Activated CD8-positive, alpha-beta memory T cell treated with anti-CD3 and anti-CD28 coated beads, Interleukin-2, amount 10 ng/mL, durations not matched to agents 7 days and 5 days (primary cell): Measurements from ENCODE around the gene RGS17. TPM values are rescaled to one million over a fixed set of nuclear protein-coding genes. Genes with fewer than 3 reads are reported as not detected.
"Not testable (repeated sequence)": the region's sequence is repeated elsewhere in the genome, so short reads cannot be mapped to it uniquely, and the experiment has no call there.

ENCODE experiments used
- ATAC-seq: fragments of 150-1000 bp; cut with Tn5 transposase; one replicate; pipeline ENCODE4 v1.10.0; 2021; ENCODE audit warnings: moderate library complexity
- CTCF ChIA-PET: fragments of 350-600 bp; sonication (Branson Sonifier 250); formaldehyde crosslinking; loops from one replicate; lab custom pipeline; 2021; ENCODE audit warnings: antibody characterized with exemption; lab: Charles Lee
- DNase-seq: peaks from one replicate; pipeline ENCODE4 v3.0.0-alpha.2; 2020
- H3K27ac Mint-ChIP-seq: one replicate; pipeline ENCODE4 v1.8.0; 2021; ENCODE audit warnings: mild to moderate bottlenecking, mixed read lengths
- H3K27me3 Mint-ChIP-seq: one replicate; pipeline ENCODE4 v1.8.0; 2021; ENCODE audit warnings: mixed read lengths
- H3K36me3 Mint-ChIP-seq: one replicate; pipeline ENCODE4 v1.8.0; 2021; ENCODE audit warnings: mild to moderate bottlenecking, mixed read lengths
- H3K4me1 Mint-ChIP-seq: one replicate; pipeline ENCODE4 v1.8.0; 2021; ENCODE audit warnings: mixed read lengths
- H3K4me3 Mint-ChIP-seq: one replicate; pipeline ENCODE4 v1.8.0; 2021; ENCODE audit warnings: mild to moderate bottlenecking, moderate library complexity, mixed read lengths
- H3K9me3 Mint-ChIP-seq: one replicate; pipeline ENCODE4 v1.8.0; 2022; ENCODE audit warnings: low read depth, mixed read lengths
- total RNA-seq, 2 experiments: library from RNA; stranded (reverse); gene quantifications; one replicate each; pipeline ENCODE4 v1.2.3, GENCODE V29; 2021

Gene RGS17
- total RNA-seq, 2 experiments from 2014 or later, result not detected

- peaks cover 57% of the 10 kb centered on the region for H3K36me3 Mint-ChIP-seq
- H3K4me1 Mint-ChIP-seq, result peaks cover 55% of the 10 kb centered on the region
- H3K27me3 Mint-ChIP-seq, result no peaks in the 10 kb centered on the region
- CTCF ChIA-PET, result no interaction called here
- H3K9me3 Mint-ChIP-seq, result no peaks in the 10 kb centered on the region
- no peak for DNase-seq
- ATAC-seq, result no peak
- peak overlapping the region; percentile 82 for H3K4me3 Mint-ChIP-seq
- H3K27ac Mint-ChIP-seq, result peak overlapping the region; percentile 61
Measured at GRCh38 chr6:152980656-152981055, 150.4 kb downstream of the RGS17 start.

GRCh38 chr6:152979116-152979515, 152.0 kb downstream of the RGS17 start:
- H3K4me1 Mint-ChIP-seq, result peaks cover 62% of the 10 kb centered on the region

GRCh38 chr6:152978058-152978457, 153.0 kb downstream of the RGS17 start:
- H3K4me3 Mint-ChIP-seq, result no peak overlapping the region
- CTCF ChIA-PET, result interaction anchor here (0.7 to 1.5 kb wide), 2 partner anchors 30 to 47 kb away, joined by 3 read pairs; no protein-coding TSS in a partner anchor
- ATAC-seq, result no peak
- no peaks in the 10 kb centered on the region for H3K9me3 Mint-ChIP-seq
- no peak for DNase-seq
- H3K36me3 Mint-ChIP-seq, result peaks cover 72% of the 10 kb centered on the region
- H3K27me3 Mint-ChIP-seq, result no peaks in the 10 kb centered on the region
- peaks cover 70% of the 10 kb centered on the region for H3K4me1 Mint-ChIP-seq
- no peak overlapping the region for H3K27ac Mint-ChIP-seq

More at GRCh38 chr6:152979116-152979515, 152.0 kb downstream of the RGS17 start:
- no peak for ATAC-seq
- DNase-seq, result no peak
- H3K9me3 Mint-ChIP-seq, result no peaks in the 10 kb centered on the region
- no peak overlapping the region for H3K27ac Mint-ChIP-seq
- H3K27me3 Mint-ChIP-seq, result no peaks in the 10 kb centered on the region
- CTCF ChIA-PET, result no interaction called here
- H3K36me3 Mint-ChIP-seq, result peaks cover 65% of the 10 kb centered on the region
- H3K4me3 Mint-ChIP-seq, result peak overlapping the region; percentile 45

GRCh38 chr6:152977556-152977955, 153.5 kb downstream of the RGS17 start:
- ATAC-seq, result no peak
- no peaks in the 10 kb centered on the region for H3K27me3 Mint-ChIP-seq
- H3K4me1 Mint-ChIP-seq, result peaks cover 72% of the 10 kb centered on the region
- H3K4me3 Mint-ChIP-seq, result no peak overlapping the region
- DNase-seq, result no peak
- peaks cover 76% of the 10 kb centered on the region for H3K36me3 Mint-ChIP-seq
- CTCF ChIA-PET, result interaction anchor here (0.7 to 1.5 kb wide), 2 partner anchors 30 to 47 kb away, joined by 3 read pairs; no protein-coding TSS in a partner anchor
- no peak overlapping the region for H3K27ac Mint-ChIP-seq
- no peaks in the 10 kb centered on the region for H3K9me3 Mint-ChIP-seq

- Mint-ChIP-seq H3K4me1 (peaks cover 72% of the 10 kb centered on the region), H3K4me3 (peak overlapping the region; percentile 28), H3K36me3 (peaks cover 79% of the 10 kb centered on the region), H3K27me3 (no peaks in the 10 kb centered on the region), H3K9me3 (no peaks in the 10 kb centered on the region), H3K27ac (peak overlapping the region; percentile 68)
- no peak for ATAC-seq
- DNase-seq, result no peak
- CTCF ChIA-PET, result interaction anchor here (1.5 kb wide), 1 partner anchor 48 kb away, joined by 3 read pairs; no protein-coding TSS in a partner anchor
Measured at GRCh38 chr6:152976749-152977148, 154.3 kb downstream of the RGS17 start.

- Mint-ChIP-seq H3K9me3 (no peaks in the 10 kb centered on the region), H3K27ac (peak overlapping the region; percentile 76), H3K36me3 (peaks cover 78% of the 10 kb centered on the region), H3K27me3 (no peaks in the 10 kb centered on the region), H3K4me1 (peaks cover 65% of the 10 kb centered on the region), H3K4me3 (peak overlapping the region; percentile 60)
- DNase-seq (no peak), ATAC-seq (peak; percentile 69)
- CTCF ChIA-PET, result no interaction called here
Measured at GRCh38 chr6:152975204-152975915, 155.7 kb downstream of the RGS17 start.

GRCh38 chr6:152973916-152974315, 157.2 kb downstream of the RGS17 start:
- no peaks in the 10 kb centered on the region for H3K9me3 Mint-ChIP-seq
- CTCF ChIA-PET, result interaction anchor here (0.9 kb wide), 1 partner anchor 19 kb away, joined by 4 read pairs; no protein-coding TSS in a partner anchor
- peaks cover 53% of the 10 kb centered on the region for H3K4me1 Mint-ChIP-seq
- no peaks in the 10 kb centered on the region for H3K27me3 Mint-ChIP-seq
- H3K36me3 Mint-ChIP-seq, result peaks cover 82% of the 10 kb centered on the region
- H3K27ac Mint-ChIP-seq, result no peak overlapping the region
- ATAC-seq (peak; percentile 29), DNase-seq (no peak)
- H3K4me3 Mint-ChIP-seq, result no peak overlapping the region

GRCh38 chr6:152969688-152970418, 161.2 kb downstream of the RGS17 start:
- peaks cover 5% of the 10 kb centered on the region for H3K27me3 Mint-ChIP-seq
- no peak overlapping the region for H3K27ac Mint-ChIP-seq
- H3K9me3 Mint-ChIP-seq, result no peaks in the 10 kb centered on the region
- DNase-seq, result no peak
- H3K36me3 Mint-ChIP-seq, result peaks cover 55% of the 10 kb centered on the region
- H3K4me3 Mint-ChIP-seq, result no peak overlapping the region
- CTCF ChIA-PET, result interaction anchor here (1.0 kb wide), 1 partner anchor 16 kb away, joined by 3 read pairs; no protein-coding TSS in a partner anchor
- no peak for ATAC-seq
- H3K4me1 Mint-ChIP-seq, result peaks cover 17% of the 10 kb centered on the region

- peaks cover 25% of the 10 kb centered on the region for H3K27me3 Mint-ChIP-seq
- CTCF ChIA-PET, ATAC-seq, H3K4me3 Mint-ChIP-seq, H3K9me3 Mint-ChIP-seq, H3K4me1 Mint-ChIP-seq, DNase-seq, H3K27ac Mint-ChIP-seq: not testable (repeated sequence)
- peaks cover 25% of the 10 kb centered on the region for H3K36me3 Mint-ChIP-seq
Measured at GRCh38 chr6:152966168-152966894, 164.8 kb downstream of the RGS17 start.

GRCh38 chr6:152959333-152959732, 171.7 kb downstream of the RGS17 start:
- CTCF ChIA-PET, result no interaction called here
- H3K4me1 Mint-ChIP-seq, result no peaks in the 10 kb centered on the region
- no peak overlapping the region for H3K27ac Mint-ChIP-seq
- H3K36me3 Mint-ChIP-seq, result no peaks in the 10 kb centered on the region
- ATAC-seq (no peak), DNase-seq (no peak)
- H3K9me3 Mint-ChIP-seq, result no peaks in the 10 kb centered on the region
- H3K27me3 Mint-ChIP-seq, result peaks cover 19% of the 10 kb centered on the region
- no peak overlapping the region for H3K4me3 Mint-ChIP-seq

GRCh38 chr6:152957796-152958195, 173.3 kb downstream of the RGS17 start:
- DNase-seq, result no peak
- Mint-ChIP-seq H3K27ac (no peak overlapping the region), H3K9me3 (no peaks in the 10 kb centered on the region), H3K4me1 (no peaks in the 10 kb centered on the region), H3K36me3 (no peaks in the 10 kb centered on the region), H3K27me3 (peaks cover 19% of the 10 kb centered on the region), H3K4me3 (no peak overlapping the region)
- no peak for ATAC-seq
- CTCF ChIA-PET, result interaction anchor here (1.3 kb wide), 1 partner anchor 10 kb away, joined by 4 read pairs; no protein-coding TSS in a partner anchor
